HepG2 (cell line): ENCODE results near the gene ZBTB9. TPM values are rescaled to one million over a fixed set of nuclear protein-coding genes. Genes with fewer than 3 reads are reported as not detected.
A peak's percentile ranks its signal among the peaks of the same experiment; 100 is the strongest.

Source experiments
- ATF7-NPFF ChIP-seq: sonication (generic); formaldehyde crosslinking; IDR thresholded peaks from 2 replicates; pipeline ENCODE4 v1.8.1; 2023; ENCODE audit warnings: mild to moderate bottlenecking, low read depth, missing genetic modification reagents, moderate library complexity
- BATF2 ChIP-seq: sonication (generic); formaldehyde crosslinking; IDR thresholded peaks from 2 replicates; pipeline ENCODE4 v1.8.0; 2022; ENCODE audit warnings: mild to moderate bottlenecking, missing genetic modification reagents, moderate library complexity
- ELF3 ChIP-seq: IDR thresholded peaks from 2 replicates; pipeline ENCODE4 v1.6.1; 2016; ENCODE audit warnings: missing genetic modification reagents, missing compliant biosample characterization
- FLYWCH1 ChIP-seq: sonication (generic); formaldehyde crosslinking; IDR thresholded peaks from 2 replicates; pipeline ENCODE4 v1.8.1; 2023; ENCODE audit warnings: mild to moderate bottlenecking, missing genetic modification reagents
- HNRNPK ChIP-seq: fragments of 200-400 bp; formaldehyde crosslinking; IDR thresholded peaks from 2 replicates; pipeline ENCODE4 v1.6.1; 2018; ENCODE audit warnings: low read length, low read depth, moderate library complexity, mild to moderate bottlenecking; ENCODE audit not compliant: poor library complexity, severe bottlenecking
- HNRNPLL ChIP-seq: fragments of 200-400 bp; formaldehyde crosslinking; IDR thresholded peaks from 2 replicates; pipeline ENCODE4 v1.6.1; 2017; ENCODE audit warnings: mild to moderate bottlenecking, low read depth, low read length; ENCODE audit not compliant: poor library complexity, severe bottlenecking
- HOXA3 ChIP-seq: sonication (generic); formaldehyde crosslinking; IDR thresholded peaks from 2 replicates; pipeline ENCODE4 v1.5.0; 2020; ENCODE audit warnings: missing genetic modification reagents
- SMARCE1 ChIP-seq: fragments of 450-650 bp; IDR thresholded peaks from 2 replicates; pipeline ENCODE4 v1.6.1; 2017; ENCODE audit warnings: borderline replicate concordance
- TEAD3 ChIP-seq: optimal IDR thresholded peaks from 2 replicates; pipeline ENCODE3; 2016; ENCODE audit warnings: borderline replicate concordance
- THRA ChIP-seq: sonication (generic); formaldehyde crosslinking; IDR thresholded peaks from 2 replicates; pipeline ENCODE4 v1.4.0; 2020; ENCODE audit warnings: missing genetic modification reagents, borderline replicate concordance
- XBP1 ChIP-seq: sonication (generic); formaldehyde crosslinking; IDR thresholded peaks from 2 replicates; pipeline ENCODE4 v1.5.0; 2020; ENCODE audit warnings: missing genetic modification reagents
- ZC3H4 ChIP-seq: sonication (generic); formaldehyde crosslinking; IDR thresholded peaks from 2 replicates; pipeline ENCODE4 v1.4.0; 2020; ENCODE audit warnings: missing genetic modification reagents, borderline replicate concordance
- ZFYVE20 ChIP-seq: sonication (generic); formaldehyde crosslinking; IDR thresholded peaks from 2 replicates; pipeline ENCODE4 v1.8.0; 2023; ENCODE audit warnings: low read depth, mild to moderate bottlenecking, moderate library complexity, missing genetic modification reagents, borderline replicate concordance
- ZMYM3 ChIP-seq: sonication (generic); formaldehyde crosslinking; IDR thresholded peaks from 2 replicates; pipeline ENCODE4 v1.5.1; 2020; ENCODE audit warnings: mild to moderate bottlenecking, missing genetic modification reagents
- ZNF136 ChIP-seq: sonication (generic); formaldehyde crosslinking; IDR thresholded peaks from 2 replicates; pipeline ENCODE4 v1.8.1; 2022; ENCODE audit warnings: low read depth, mild to moderate bottlenecking, moderate library complexity, missing genetic modification reagents
- ZNF546 ChIP-seq: sonication (generic); formaldehyde crosslinking; conservative IDR thresholded peaks from 2 replicates; pipeline ENCODE4 v1.8.1; 2023; ENCODE audit warnings: mild to moderate bottlenecking, missing genetic modification reagents
- ZNF614 ChIP-seq: IDR thresholded peaks from 2 replicates; pipeline ENCODE4 v1.6.1; 2018; ENCODE audit warnings: missing biosample characterization, missing genetic modification reagents, inconsistent platforms, borderline replicate concordance
- ZNF674 ChIP-seq: sonication (generic); formaldehyde crosslinking; IDR thresholded peaks from 2 replicates; pipeline ENCODE4 v1.5.0; 2020; ENCODE audit warnings: low read depth, mild to moderate bottlenecking, missing genetic modification reagents
- ZNF7 ChIP-seq: IDR thresholded peaks from 2 replicates; pipeline ENCODE4 v1.6.1; 2016; ENCODE audit warnings: missing biosample characterization, missing genetic modification reagents
- ZNF75D ChIP-seq: sonication (generic); formaldehyde crosslinking; IDR thresholded peaks from 2 replicates; pipeline ENCODE4 v1.8.1; 2023; ENCODE audit warnings: missing genetic modification reagents, mild to moderate bottlenecking, borderline replicate concordance
- polyA plus RNA-seq, 8 experiments: library from polyadenylated mRNA; depleted of rRNA in 3 of 8; stranded (reverse) in 7 of 8; unstranded in 1 of 8; fragments of >200 nt; fragmentation: Illumina TruSeq in 4 of 8; extraction: Trizol in 4 of 8; gene quantifications; 2 replicates each; pipeline versions ENCODE4 v1.2.1 to v1.2.3, GENCODE V29; 2011 to 2016; ENCODE audit warnings: low read depth in 4 of 8, missing spikeins in 1 of 8, mixed read lengths in 1 of 8; ENCODE audit not compliant: insufficient read depth in 1 of 8
- total RNA-seq, 5 experiments: library from RNA; depleted of rRNA; stranded (reverse); fragments of >200 nt; fragmentation: Illumina TruSeq; extraction: Trizol; gene quantifications; 2 replicates each; pipeline ENCODE4 v1.2.3, GENCODE V29; 2016; ENCODE audit warnings: low read depth in 1 of 5
- TF ChIP-seq, protein P1 (sequence below): sonication (generic); formaldehyde crosslinking; IDR thresholded peaks from 2 replicates; pipeline ENCODE4 v1.4.0; 2020; ENCODE audit warnings: missing genetic modification reagents, borderline replicate concordance
- TF ChIP-seq, protein P2 (sequence below): sonication (generic); formaldehyde crosslinking; IDR thresholded peaks from 2 replicates; pipeline ENCODE4 v1.4.0; 2020; ENCODE audit warnings: missing genetic modification reagents

ZBTB9 gene
- total and polyA plus RNA-seq, 2 of the 13 experiments (the other 11 are each of a cell fraction or from before 2014, with no cell fraction given): 5.3 to 9.2 TPM

DNA sequence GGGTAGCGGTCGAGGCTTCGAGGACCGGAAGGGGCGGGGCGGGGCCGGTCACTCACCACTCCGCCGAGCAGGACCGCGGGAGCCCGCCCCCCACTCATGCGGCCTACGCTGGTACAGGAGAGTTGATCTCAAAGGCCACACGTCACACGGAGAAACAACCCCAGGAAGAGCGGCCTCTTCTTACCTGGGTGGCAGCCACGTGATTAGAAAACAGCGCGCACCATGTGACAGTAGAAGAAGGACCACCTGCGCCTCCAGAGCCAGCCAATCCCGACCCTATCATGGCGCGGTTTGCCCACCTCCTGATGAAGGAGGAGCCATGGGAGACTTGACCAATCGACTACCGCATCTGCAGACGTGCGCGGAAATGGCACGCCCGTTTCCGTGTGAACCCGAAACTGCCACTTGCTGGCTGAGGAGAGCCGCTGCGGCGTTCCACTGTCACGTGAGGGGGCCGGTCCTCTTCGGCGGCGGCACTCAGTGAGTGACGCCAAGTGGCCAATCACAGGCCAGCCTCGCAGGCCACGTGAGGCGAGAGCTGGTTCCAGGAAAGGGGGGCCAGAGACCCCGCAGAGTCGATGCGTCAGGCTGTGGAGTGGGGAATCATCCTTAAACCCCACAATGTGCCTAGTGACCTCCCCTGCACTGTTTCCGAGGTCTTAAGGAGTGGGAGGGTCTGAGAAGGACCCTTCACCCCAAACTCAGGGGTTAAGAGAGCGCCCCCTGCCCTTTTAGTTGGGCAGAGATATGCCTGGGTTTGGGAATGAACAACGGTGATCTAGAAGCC, 36.3 kb upstream of the ZBTB9 start, which contains the start of gene CUTA (continued):
- no peak for TF ChIP-seq HNRNPK
- no peak for TF ChIP-seq ZMYM3 (CRISPR knock-in tag)
- TF ChIP-seq BATF2: peak; percentile 94
- TF ChIP-seq ATF7-NPFF (CRISPR knock-in tag): peak; percentile 87
- TF ChIP-seq ZNF674 (CRISPR knock-in tag): no peak; the same call in 1 of the 2 replicates
- TF ChIP-seq HOXA3: peak; percentile 95
- TF ChIP-seq ZC3H4 (CRISPR knock-in tag): no peak
- TF ChIP-seq ZNF136 (CRISPR knock-in tag): peak; percentile 83; the same call in 1 of the 2 replicates
- peak; percentile 36; the same call in 1 of the 2 replicates for TF ChIP-seq THRA (CRISPR knock-in tag)
- peak; percentile 64; the same call in 1 of the 2 replicates for TF ChIP-seq ZNF614 (CRISPR knock-in tag)
- TF ChIP-seq FLYWCH1 (CRISPR knock-in tag): no peak; the same call in 1 of the 2 replicates
- peak; percentile 37; the same call in 1 of the 2 replicates for TF ChIP-seq ZNF546 (CRISPR knock-in tag)
- peak; percentile 97 for TF ChIP-seq ELF3 (CRISPR knock-in tag)
- TF ChIP-seq TEAD3 (CRISPR knock-in tag): peak; percentile 88
- TF ChIP-seq ZNF75D (CRISPR knock-in tag): no peak
- TF ChIP-seq XBP1: 0 out of 2 replicates have a peak, but pooled peaks have one; percentile 51
- TF ChIP-seq, protein P1, sequence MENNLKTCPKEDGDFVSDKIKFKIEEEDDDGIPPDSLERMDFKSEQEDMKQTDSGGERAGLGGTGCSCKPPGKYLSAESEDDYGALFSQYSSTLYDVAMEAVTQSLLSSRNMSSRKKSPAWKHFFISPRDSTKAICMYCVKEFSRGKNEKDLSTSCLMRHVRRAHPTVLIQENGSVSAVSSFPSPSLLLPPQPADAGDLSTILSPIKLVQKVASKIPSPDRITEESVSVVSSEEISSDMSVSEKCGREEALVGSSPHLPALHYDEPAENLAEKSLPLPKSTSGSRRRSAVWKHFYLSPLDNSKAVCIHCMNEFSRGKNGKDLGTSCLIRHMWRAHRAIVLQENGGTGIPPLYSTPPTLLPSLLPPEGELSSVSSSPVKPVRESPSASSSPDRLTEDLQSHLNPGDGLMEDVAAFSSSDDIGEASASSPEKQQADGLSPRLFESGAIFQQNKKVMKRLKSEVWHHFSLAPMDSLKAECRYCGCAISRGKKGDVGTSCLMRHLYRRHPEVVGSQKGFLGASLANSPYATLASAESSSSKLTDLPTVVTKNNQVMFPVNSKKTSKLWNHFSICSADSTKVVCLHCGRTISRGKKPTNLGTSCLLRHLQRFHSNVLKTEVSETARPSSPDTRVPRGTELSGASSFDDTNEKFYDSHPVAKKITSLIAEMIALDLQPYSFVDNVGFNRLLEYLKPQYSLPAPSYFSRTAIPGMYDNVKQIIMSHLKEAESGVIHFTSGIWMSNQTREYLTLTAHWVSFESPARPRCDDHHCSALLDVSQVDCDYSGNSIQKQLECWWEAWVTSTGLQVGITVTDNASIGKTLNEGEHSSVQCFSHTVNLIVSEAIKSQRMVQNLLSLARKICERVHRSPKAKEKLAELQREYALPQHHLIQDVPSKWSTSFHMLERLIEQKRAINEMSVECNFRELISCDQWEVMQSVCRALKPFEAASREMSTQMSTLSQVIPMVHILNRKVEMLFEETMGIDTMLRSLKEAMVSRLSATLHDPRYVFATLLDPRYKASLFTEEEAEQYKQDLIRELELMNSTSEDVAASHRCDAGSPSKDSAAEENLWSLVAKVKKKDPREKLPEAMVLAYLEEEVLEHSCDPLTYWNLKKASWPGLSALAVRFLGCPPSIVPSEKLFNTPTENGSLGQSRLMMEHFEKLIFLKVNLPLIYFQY (CRISPR knock-in tag): 0 out of 2 replicates have a peak, but pooled peaks have one; percentile 10
- no peak for TF ChIP-seq ZNF7 (CRISPR knock-in tag)
- peak; percentile 86 for TF ChIP-seq HNRNPLL
- TF ChIP-seq SMARCE1: no peak
- TF ChIP-seq ZFYVE20: no peak
- TF ChIP-seq, protein P2, sequence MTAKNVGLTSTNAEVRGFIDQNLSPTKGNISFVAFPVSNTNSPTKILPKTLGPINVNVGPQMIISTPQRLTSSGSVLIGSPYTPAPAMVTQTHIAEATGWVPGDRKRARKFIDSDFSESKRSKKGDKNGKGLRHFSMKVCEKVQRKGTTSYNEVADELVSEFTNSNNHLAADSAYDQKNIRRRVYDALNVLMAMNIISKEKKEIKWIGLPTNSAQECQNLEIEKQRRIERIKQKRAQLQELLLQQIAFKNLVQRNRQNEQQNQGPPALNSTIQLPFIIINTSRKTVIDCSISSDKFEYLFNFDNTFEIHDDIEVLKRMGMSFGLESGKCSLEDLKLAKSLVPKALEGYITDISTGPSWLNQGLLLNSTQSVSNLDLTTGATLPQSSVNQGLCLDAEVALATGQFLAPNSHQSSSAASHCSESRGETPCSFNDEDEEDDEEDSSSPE (CRISPR knock-in tag): peak; percentile 87
